SW 1271 (cell line): Measurements from ENCODE around the gene HEXB.
"Not testable (repeated sequence)": the region's sequence is repeated elsewhere in the genome, so short reads cannot be mapped to it uniquely, and the experiment has no call there.

ENCODE experiments used
- DNase-seq, 2 experiments: peaks; one replicate each; lab custom pipeline; 2025; lab: John Stamatoyannopoulos, UW

The HEXB gene

GRCh38 chr5:74659172-74659571 is 25.9 kb upstream of the HEXB start:
- no peak for DNase-seq

- DNase-seq, result no peak
These were observed 24.9 kb upstream of the HEXB start for GRCh38 chr5:74660140-74660539.

DNA sequence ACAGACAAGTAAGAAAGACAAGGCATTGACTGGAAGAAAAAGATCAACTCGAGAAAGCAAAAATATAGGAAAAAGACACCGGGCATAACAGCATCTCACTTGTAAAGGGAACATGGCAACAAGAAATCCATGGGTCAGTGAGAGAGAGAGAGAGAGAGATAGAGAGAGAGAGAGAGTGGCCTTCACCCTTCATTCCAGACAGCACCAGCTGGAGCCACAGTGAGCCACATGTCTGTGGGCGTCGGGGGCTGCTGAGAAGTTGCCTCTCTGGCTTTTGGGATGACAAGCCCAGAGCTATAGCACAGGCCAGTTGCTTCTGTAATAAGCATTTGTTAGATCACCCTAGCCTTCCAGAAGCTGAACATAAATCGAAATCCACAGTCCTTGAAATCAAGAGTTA is 24.2 kb upstream of the HEXB start:
- no peak for DNase-seq

DNA sequence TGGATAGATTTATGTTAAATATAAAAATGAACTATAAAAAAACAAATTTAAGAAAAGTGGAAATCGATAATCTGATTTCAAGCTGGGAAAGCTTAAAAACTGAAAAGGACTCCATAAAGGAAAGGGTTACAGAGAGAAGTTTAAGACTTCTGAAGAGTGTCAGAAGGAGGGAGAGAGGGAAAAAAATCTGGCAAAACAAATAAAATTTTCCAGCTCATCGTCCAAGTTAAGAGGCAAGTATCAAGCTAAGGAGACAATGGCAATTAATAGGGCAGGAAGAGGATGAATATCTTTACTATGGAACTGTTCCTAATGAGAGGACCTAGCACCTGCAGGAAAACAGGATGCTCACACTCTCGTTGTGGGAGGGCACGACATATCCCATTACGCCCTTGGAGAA is 20.5 kb upstream of the HEXB start:
- no peak for DNase-seq

DNA sequence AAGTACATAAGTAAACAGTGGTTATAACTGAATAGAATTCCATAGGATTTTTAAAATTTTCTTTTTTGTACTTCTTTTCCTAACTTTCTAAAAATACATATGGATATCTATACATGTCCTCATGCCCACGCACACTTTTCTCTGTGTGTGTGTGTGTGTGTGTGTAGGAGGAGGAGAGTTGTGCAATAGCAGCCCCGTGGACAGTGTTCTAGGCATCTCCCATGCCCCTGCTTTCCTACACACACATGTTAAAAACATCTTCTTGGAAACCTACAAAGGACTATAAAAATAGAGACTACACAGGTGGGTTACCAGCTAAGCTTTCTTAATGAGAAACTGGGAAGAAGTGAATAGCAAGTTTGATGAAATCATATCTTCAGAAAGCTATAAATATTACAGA is 19.8 kb upstream of the HEXB start:
- DNase-seq, result no peak

GRCh38 chr5:74665816-74666215 is 19.2 kb upstream of the HEXB start:
- DNase-seq, result no peak

DNA sequence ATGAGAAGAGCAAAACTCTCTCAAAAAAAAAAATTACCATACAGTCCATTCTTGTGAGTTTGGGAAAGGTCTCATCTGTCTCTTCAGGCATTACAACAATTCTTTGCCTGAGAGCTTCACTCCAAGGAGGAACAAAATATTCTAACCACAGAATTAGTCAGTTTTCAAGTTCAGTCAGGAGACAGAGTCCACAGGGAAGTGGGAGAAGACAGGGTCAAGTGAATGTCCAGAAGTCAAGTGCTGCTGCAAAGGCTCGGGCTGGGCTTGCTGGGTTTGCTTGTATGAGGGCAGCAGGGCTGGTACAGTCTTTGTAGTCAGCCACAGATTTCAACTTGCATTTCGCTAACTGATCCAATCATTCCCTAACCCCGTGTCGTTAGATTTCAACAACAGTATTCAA is 17.6 kb upstream of the HEXB start:
- DNase-seq, result no peak

GRCh38 chr5:74669821-74670220 is 15.2 kb upstream of the HEXB start:
- DNase-seq, result no peak

GRCh38 chr5:74670396-74671038 is 14.5 kb upstream of the HEXB start:
- DNase-seq, result no peak

- DNase-seq, result no peak
These were observed 12.7 kb upstream of the HEXB start for GRCh38 chr5:74672215-74672877.

DNA sequence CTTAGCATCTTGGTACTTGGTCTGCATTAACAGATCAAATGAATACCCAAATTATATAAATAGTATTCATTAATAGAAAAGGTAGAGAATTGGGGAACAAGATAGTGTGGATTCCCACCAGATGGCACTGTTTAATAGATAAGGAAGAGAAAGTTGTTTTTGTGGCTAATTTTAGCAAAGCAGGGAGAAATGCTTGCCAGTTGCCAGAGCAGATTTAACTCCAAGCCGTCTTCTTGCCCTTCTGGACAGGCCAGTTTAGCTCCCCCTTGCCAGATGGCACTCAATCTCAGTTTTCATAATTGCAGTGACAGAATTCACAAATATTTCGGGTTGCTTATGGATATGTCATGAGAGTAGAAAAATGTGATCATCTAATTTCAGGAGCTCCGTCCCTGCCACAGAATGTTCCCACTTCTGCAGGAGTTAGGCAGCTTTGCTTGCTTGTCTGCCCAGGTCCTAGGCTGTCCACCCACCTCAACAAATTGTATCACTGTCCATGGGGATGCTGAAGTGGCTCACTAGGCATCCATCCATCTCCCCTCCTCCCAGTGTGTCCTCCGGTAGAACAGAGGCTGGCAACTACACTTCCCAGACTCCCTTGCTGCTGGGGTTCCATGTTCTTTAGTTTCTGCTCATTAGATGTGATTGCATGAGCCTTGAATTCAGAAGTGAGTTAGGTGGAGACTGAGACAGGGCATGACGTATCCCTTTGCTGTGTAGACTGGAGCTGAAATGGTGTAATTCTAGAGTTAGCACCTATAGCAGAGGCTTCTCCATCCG is 11.8 kb upstream of the HEXB start:
- DNase-seq, result peak in 1 of 2 experiments; percentile 71

- DNase-seq, result not testable (repeated sequence)
These were observed 8.6 kb upstream of the HEXB start for GRCh38 chr5:74676466-74676865.

DNA sequence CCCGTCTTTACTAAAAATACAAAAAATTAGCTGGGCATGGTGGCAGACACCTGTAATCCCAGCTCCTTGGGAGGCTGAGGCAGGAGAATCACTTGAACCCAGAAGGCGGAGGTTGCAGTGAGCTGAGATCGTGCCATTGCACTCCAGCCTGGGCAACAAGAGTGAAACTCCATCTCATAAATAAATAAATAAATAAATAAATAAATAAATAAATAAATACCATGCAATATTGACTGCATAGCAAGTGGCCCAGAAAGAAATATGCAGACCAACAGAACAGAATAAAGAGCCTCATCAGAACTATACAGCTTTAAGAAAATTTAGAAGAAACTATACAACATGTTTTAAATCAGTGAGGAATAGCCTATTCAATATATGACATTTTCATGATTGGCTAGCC is 6.9 kb upstream of the HEXB start:
- DNase-seq, result not testable (repeated sequence)

GRCh38 chr5:74679300-74679699 is 5.7 kb upstream of the HEXB start:
- not testable (repeated sequence) for DNase-seq

DNA sequence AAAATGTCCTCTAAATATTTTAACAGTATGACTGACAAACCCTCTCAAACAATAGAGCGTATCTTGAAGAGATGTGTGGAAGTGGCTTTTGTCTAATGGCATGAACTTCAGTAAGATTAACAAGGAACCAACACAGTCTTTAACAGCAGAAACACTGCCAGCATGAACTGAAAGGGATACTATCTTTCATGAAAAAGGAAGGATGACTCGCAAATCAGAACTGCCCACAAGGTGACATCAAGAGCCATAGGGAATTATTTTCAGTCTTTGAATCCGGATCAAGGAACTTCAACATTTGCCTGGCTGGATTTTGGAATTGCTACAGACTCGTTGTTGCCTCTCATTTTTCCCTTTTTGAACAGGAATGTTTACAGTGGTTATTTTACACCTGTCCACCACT is 5.1 kb upstream of the HEXB start:
- DNase-seq, result peak in 1 of 2 experiments; percentile 32

GRCh38 chr5:74685979-74686631 is 1.1 kb downstream of the HEXB start:
- DNase-seq, result no peak

- no peak for DNase-seq
These were observed 2.1 kb downstream of the HEXB start for GRCh38 chr5:74686962-74687751.

DNA sequence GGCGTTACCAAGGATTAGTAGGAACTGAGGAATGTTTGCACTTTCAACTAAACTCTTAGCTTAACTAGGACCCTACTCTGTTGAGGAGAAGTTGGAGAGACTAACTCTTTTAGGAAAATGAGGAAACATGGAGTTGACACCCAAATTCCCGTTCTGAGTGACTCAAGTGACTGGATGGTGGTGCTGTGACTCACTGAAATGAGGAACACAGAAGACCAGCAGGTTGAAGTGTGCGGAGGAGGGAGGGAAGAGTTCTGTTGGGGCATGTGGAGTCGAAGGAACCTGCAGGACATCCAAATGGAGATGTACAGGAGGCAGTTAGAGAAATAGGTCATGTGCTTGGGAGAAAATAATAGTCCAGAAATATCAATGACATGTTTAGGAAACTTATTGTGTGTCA is 8.2 kb downstream of the HEXB start:
- no peak for DNase-seq

- no peak for DNase-seq
These were observed 32.6 kb downstream of the HEXB start for GRCh38 chr5:74717596-74717995.

DNA sequence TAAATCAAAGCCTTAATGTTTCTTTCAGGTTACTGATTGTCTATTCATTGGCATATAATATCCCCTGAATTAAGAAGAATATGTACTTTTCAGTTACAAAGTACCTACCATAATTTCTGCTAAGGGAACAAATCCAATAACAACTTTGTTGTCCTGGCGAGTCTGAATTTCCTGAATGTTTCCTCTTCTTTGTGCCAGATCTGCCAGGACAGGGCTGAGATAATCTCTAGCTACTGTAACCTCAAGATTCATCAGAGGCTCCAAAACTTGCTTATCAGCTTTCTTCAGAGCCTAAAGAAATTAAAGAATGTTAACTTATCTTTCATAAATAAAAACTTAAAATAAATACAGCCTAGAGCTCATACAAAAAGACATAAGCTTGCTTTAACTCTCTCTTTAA is 37.2 kb downstream of the HEXB start:
- no peak for DNase-seq

GRCh38 chr5:74725331-74725730 is 40.3 kb downstream of the HEXB start:
- DNase-seq, result no peak

DNA sequence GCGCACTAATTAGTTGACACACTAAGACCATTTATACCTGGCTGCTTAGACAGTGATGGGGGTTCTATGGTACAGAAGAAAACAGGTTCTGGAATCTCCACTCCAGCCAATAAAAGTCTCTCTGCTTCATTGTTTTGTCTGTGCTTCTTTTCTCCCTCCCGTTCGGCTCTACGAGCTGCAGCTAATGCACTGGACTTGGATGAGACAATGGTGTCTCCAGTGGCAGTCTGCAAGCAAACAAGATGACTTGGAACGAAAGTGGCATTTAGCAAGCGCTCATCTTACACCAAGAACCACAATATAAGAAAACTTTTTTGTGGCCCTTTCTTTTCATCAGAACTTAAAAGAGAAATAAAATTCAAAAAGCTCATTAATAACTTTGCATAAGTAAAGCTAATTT is 51.7 kb downstream of the HEXB start:
- no peak for DNase-seq
